HG03135 (cell line): Measurements from ENCODE around the gene TEX9.
A peak's percentile ranks its signal among the peaks of the same experiment; 100 is the strongest.
"Not testable (repeated sequence)": the region's sequence is repeated elsewhere in the genome, so short reads cannot be mapped to it uniquely, and the experiment has no call there.

Source experiments
- ATAC-seq: cut with Tn5 transposase; IDR thresholded peaks from one replicate; pipeline ENCODE4 v1.9.1; 2021; ENCODE audit warnings: mild to moderate bottlenecking, moderate library complexity; ENCODE audit not compliant: unreplicated experiment

The TEX9 gene

GRCh38 chr15:56365075-56365711 is at the start of gene TEX9:
Gene TEX9, plus strand, starts transcription at chr15:56365426. Its CDS starts 25 bp downstream, at chr15:56365451.
- ATAC-seq: peak; percentile 90

- ATAC-seq: not testable (repeated sequence)
These were observed 48.7 kb upstream of the TEX9 start for GRCh38 chr15:56316561-56316960.

DNA sequence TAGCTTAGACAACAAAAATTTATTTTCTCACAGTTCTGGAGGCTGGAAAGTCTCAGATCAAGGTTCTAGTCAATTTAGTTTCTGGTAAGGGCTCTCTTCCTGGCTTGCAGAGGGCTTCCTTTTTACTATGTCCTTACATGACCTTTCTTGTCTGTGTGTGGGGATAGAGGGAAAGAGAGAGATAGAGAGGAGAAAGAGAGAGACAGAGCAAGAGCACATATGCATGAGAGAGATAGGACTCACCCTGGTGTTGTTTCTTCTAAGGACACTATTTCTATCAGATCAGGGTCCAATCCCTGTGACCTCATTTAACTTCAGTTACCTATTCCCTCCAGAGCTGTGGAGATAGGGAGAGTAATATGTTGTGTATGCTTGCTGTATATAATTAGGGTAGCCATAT is 44.9 kb upstream of the TEX9 start:
- ATAC-seq: no peak

GRCh38 chr15:56320861-56321260 is 44.4 kb upstream of the TEX9 start:
- no peak for ATAC-seq

GRCh38 chr15:56322444-56322843 is 42.8 kb upstream of the TEX9 start:
- no peak for ATAC-seq

- ATAC-seq: no peak
These were observed 41.8 kb upstream of the TEX9 start for GRCh38 chr15:56323435-56323834.

- no peak for ATAC-seq
These were observed 40.0 kb upstream of the TEX9 start for GRCh38 chr15:56325186-56325585.

DNA sequence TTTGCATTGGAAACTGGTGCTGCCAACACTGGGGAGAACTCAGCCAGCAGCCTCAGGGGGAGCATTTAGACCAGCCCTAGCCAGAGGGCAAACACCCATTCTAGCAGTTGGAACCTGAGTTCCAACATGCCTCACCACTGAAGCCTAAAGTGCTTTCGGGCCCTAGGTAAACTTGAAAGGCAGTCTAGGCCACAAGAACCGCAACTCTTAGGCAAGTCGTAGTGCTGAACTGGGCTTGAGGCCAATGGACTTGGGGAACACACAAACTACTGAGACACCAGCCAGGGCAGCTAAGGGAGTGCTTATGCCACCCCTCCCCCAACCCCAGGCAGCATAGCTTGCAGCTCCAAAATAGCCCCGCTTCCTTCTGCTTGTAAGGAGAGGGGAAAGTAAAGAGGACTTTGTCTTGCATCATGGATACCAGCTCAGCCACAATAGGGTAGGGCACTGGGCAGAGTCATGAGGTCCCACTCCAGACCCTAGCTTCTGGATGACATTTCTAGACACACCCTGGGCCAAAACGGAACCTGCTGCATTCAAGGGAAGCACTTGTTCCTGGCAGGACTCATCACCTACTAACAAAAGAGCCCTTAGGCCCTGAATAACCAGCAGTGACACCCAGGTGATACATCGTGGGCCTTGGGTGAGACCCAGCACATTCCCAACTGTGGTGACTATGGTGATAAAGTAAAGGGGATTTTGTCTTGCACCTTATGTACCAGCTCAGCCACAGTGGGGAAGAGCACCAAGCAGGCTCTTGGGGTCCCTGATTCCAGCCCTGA is 37.3 kb upstream of the TEX9 start:
- no peak for ATAC-seq

DNA sequence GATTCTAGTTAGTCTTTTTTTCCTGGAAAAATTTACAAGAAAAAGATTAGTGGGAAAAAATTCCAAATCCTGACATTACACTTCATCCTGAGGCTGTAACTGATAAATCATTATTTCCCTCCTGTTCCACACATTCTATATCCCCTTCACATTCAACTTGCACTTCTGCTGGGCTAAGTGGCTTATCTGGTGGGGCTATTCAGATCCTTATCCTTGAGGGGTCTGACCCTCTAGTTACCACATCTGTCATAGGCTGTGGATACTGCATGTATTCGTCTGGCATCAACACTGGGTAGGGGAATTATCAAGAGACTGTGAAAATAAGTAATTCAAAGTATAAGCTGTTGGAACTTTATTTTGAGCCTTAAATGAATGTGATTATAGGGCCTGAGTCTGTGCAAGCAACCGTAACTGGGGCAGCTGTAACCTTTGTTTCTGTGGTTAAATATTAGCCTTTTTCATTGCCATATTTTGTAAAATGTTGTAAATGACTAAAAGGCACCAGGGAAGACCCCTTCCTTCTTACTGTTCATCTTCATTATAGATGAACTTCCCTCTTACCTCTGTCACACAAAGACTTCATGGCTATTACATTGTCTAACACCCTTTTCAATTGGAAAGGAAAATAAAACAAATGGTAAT is 28.0 kb upstream of the TEX9 start:
- no peak for ATAC-seq

GRCh38 chr15:56339594-56339993 is 25.6 kb upstream of the TEX9 start:
- ATAC-seq: no peak

DNA sequence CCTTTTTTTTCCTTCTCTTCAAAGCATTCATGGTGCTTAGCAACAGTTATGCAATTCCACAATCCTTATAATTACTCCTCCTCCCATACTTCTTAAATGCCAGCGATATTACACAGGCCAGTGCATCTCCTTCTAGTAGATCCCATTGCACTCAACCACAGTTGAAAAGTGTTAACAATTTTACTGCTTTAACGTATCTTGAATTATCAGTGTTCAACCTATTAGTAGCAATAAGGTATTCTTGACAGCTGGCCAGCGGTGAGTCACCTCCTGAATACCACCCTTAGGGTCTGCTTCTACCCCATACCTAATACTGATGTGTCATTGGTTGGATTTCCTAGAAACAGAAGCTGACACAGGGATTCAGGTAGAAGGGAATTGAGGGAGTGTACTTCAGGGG is 24.0 kb upstream of the TEX9 start:
- ATAC-seq: no peak

- no peak for ATAC-seq
These were observed 22.6 kb upstream of the TEX9 start for GRCh38 chr15:56342653-56343052.

DNA sequence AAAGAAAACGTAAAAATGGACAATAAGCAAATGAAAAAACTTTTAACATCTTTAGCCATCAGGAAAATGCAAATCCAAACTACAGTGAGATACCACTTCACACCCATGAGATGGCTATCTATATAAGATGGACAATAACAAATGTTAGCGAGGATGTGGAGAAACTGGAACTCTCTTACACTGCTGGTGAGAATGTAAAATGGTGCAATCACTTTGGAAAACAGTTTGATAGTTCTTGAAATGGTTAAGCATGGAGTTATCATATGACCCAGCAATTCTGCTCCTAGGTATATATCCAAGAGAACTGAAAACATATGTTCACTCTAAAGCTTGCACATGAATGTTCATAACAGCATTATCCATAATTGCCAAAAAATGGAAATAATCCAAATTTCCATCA is 21.3 kb upstream of the TEX9 start:
- no peak for ATAC-seq

GRCh38 chr15:56344336-56344735 is 20.9 kb upstream of the TEX9 start:
- ATAC-seq: no peak

DNA sequence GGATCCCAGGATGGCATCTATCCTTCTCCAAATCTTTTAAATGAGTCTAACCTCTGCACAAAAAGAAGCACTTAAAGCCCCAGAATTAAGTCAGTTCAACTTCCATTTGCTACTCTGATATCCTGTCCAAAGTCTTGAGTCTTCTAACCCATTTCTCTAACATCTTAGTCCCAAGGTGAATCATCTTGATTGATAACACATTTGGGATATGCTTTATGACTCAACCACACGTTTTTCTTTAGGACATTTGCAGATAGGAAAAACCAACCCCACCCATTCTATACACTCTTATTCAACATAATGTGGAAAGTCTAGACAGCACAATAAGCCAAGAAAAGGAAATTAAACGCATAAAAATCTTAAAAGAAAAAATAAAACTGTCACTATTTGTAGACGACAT is 18.8 kb upstream of the TEX9 start:
- ATAC-seq: no peak

- ATAC-seq: no peak
These were observed 15.7 kb upstream of the TEX9 start for GRCh38 chr15:56349554-56349953.

DNA sequence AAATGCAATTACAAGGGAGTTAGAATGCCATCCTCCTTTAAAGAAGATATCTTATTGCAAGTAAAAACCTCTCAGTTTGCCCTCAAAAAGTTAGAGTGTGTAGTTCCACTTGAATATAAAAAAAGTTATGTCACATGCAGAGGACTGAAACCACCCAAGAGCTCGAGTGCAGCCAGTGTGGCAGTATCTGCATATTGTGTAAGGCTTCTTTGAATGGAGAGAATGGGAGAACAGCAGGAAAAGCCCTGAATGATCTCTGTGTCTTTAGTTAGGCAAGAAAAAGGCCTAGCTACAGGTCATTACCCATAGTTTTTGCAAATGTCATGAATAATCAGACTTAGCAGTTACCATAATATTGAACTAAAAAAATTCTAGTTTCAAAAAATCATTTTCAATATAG is 13.9 kb upstream of the TEX9 start:
- no peak for ATAC-seq

DNA sequence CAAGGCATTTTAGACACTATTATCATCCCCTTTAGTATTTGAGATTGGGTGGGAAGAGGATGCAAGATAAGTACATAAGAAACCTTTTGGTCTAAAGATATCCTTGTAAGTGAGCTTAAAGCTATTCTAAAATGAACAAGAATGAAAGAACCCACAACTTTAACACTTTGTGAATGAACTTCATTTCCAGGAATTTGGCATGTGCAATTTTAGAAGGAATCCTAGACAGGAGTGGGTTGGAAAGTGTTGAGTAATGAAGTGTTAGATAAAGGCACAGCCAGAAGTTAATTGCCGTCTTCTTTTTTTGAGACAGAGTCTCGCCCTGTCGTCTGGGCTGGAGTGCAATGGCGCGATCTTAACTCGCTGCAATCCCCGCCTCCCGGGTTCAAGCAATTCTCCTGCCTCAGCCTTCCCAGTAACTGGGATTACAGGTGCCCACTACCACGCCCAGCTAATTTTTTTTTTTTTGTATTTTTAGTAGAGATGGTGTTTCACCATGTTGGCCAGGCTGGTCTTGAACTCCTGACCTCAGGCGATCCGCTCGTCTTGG is 13.2 kb upstream of the TEX9 start:
- no peak for ATAC-seq

- ATAC-seq: no peak
These were observed 12.1 kb upstream of the TEX9 start for GRCh38 chr15:56353119-56353518.

DNA sequence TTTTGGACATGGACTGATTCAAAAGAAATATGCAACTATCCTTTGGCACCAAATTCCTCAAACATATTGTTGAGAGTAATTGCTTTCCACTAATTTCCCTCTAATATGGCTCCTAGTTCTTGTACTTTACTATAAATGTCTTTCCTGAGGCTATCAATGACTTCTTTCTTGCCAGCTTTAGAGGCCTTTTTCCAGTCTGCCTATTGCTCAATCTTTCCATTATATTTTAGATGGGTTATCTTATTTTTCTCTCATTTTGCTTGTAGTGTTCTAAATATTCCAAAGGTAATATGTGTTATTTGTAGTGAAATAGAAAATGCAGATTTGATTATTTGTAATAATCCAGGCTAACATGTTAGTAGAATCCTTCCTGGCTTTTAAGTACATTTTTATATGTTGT is 11.5 kb upstream of the TEX9 start:
- ATAC-seq: no peak

DNA sequence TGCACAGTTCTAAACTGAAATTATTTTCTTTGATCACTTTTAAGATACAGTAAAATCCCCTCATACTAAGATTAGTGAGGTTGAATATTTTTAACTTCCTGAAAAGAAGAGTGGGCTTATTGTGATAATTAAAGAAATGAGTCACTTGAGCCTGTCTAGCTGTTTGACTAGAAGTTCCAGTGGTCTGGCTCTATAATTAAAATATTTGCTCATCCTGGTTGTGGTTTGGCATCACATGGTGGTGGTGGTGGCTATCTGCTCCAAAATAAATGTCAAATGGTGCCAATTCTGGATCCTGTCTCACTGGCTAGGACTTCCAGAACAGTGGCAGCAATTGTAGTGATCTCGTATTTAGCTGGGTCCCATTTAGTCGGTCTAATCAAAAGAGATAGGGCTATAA is 8.6 kb upstream of the TEX9 start:
- ATAC-seq: peak; percentile 52

- no peak for ATAC-seq
These were observed 6.6 kb upstream of the TEX9 start for GRCh38 chr15:56358604-56359003.
